K562 (cell line): Measurements from ENCODE around the gene FIS1. TPM values are rescaled to one million over a fixed set of nuclear protein-coding genes. Genes with fewer than 3 reads are reported as not detected.

Source experiments
- CEBPB ChIP-seq: fragments of 450-650 bp; IDR thresholded peaks from 2 replicates; pipeline ENCODE4 v1.6.1; 2016; ENCODE audit warnings: missing genetic modification characterization, missing compliant biosample characterization
- CEBPZ ChIP-seq: fragments of 150-350 bp; IDR thresholded peaks from 2 replicates; pipeline ENCODE4 v1.6.1; 2014; ENCODE audit warnings: low read depth, mild to moderate bottlenecking, low read length, borderline replicate concordance
- CREB1 ChIP-seq, 2 experiments: sonication (generic) in 1 of 2; formaldehyde crosslinking in 1 of 2; IDR thresholded peaks; 2 replicates each; pipeline versions ENCODE4 v1.6.1 to v1.8.0; 2012 to 2022; ENCODE audit warnings: inconsistent platforms in 1 of 2, mild to moderate bottlenecking in 1 of 2, missing genetic modification reagents in 1 of 2, moderate library complexity in 1 of 2
- CREB5 ChIP-seq: fragments of 250-450 bp; sonication (Bioruptor Pico); IDR thresholded peaks from 2 replicates; pipeline ENCODE4 v1.5.0; 2020; ENCODE audit warnings: mild to moderate bottlenecking
- MITF ChIP-seq: IDR thresholded peaks from 2 replicates; pipeline ENCODE4 v1.6.1; 2014; ENCODE audit warnings: antibody characterized with exemption
- TEAD2 ChIP-seq: fragments of 450-650 bp; IDR thresholded peaks from 2 replicates; pipeline ENCODE4 v1.6.1; 2016; ENCODE audit warnings: missing genetic modification characterization, control low read depth, missing compliant biosample characterization
- THRA ChIP-seq: fragments of 450-650 bp; IDR thresholded peaks from 2 replicates; pipeline ENCODE4 v1.6.1; 2017; ENCODE audit warnings: mild to moderate bottlenecking, moderate library complexity
- ZNF175 ChIP-seq: fragments of 200-800 bp; sonication (Bioruptor generic); IDR thresholded peaks from 2 replicates; pipeline ENCODE4 v1.6.1; 2016; ENCODE audit warnings: low read depth, mild to moderate bottlenecking, missing genetic modification characterization, missing compliant biosample characterization
- ZNF263 ChIP-seq: sonication (generic); formaldehyde crosslinking; IDR thresholded peaks from 2 replicates; pipeline ENCODE4 v1.8.0; 2022; ENCODE audit warnings: mild to moderate bottlenecking, missing genetic modification reagents, borderline replicate concordance
- ZNF407 ChIP-seq: fragments of 450-650 bp; IDR thresholded peaks from 2 replicates; pipeline ENCODE4 v1.6.1; 2016; ENCODE audit warnings: low read depth
- polyA plus RNA-seq, 8 experiments: library from polyadenylated mRNA; depleted of rRNA in 4 of 8; stranded (reverse) in 5 of 8; unstranded in 3 of 8; fragments of >200 nt; fragmentation: Nextera tagmentation in 2 of 8; fragmentation: Illumina TruSeq in 1 of 8; extraction: Ambion mirVana in 2 of 8; extraction: Trizol in 1 of 8; gene quantifications; 2 replicates each; pipeline versions ENCODE4 v1.2.1 to v1.2.3, GENCODE V29; 2011 to 2014; ENCODE audit warnings: inconsistent platforms in 1 of 8, missing spikeins in 1 of 8
- total RNA-seq, 7 experiments: library from RNA; depleted of rRNA in 6 of 7; stranded (reverse); fragments of >200 nt in 6 of 7; fragmentation: Illumina TruSeq in 2 of 7; extraction: Trizol in 2 of 7; gene quantifications; 2 replicates each; pipeline versions ENCODE4 v1.2.1 to v1.2.3, GENCODE V29; 2011 to 2021; ENCODE audit warnings: low replicate concordance in 1 of 7

The FIS1 gene
- total and polyA plus RNA-seq, 9 of the 15 experiments (the other 6 are each of a cell fraction or from before 2014, with no cell fraction given), result 86.0 to 257 (median 144) TPM

- TF ChIP-seq CEBPZ (no peak), CREB5 (CRISPR knock-in tag) (no peak), TEAD2 (tag) (no peak), ZNF175 (CRISPR knock-in tag) (no peak), MITF (no peak), ZNF263 (CRISPR knock-in tag) (no peak), CREB1 (IDR thresholded peaks at IDR 0.05) (0 out of 2 replicates have a peak, but pooled peaks have one; percentile 34), CREB1 (CRISPR knock-in tag; IDR thresholded peaks at IDR 0.05) (0 out of 2 replicates have a peak, but pooled peaks have one; percentile 17), ZNF407 (no peak), CEBPB (tag) (no peak), THRA (no peak)
Measured at GRCh38 chr7:101233907-101234547, 10.9 kb downstream of the FIS1 start (continued).
